ENCODE measurements around the gene LIN37. TPM values are rescaled to one million over a fixed set of nuclear protein-coding genes. Genes with fewer than 3 reads are reported as not detected.

The LIN37 gene
- total and polyA plus RNA-seq, 2 experiments from 2014 or later = 4.3 to 6.8 TPM

DNA sequence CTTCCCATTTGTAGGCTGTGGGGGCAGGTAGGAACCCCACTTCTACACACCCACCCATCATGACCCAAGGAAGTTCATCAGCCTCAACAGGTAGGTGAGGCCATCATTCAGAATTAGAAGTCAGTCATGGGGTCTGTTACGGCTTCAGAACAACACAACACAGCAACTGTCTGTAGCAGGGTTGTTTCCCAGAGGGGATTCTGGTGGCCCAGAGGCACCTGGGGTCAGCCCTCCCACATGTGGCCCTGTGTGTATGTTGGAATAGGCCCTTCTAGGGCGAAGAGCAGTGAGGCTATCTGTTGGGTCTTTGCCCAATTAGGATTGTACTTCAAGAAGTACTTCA is 9.5 kb upstream of the LIN37 start:
- no peak overlapping the region for H2AFZ ChIP-seq
- ATAC-seq (no peak), DNase-seq (ENCODE audit: low spot score) (no peak)
- H3K9me2 ChIP-seq (ENCODE audit: insufficient read depth) = no peaks in the 10 kb centered on the region
- TF ChIP-seq, protein P1, sequence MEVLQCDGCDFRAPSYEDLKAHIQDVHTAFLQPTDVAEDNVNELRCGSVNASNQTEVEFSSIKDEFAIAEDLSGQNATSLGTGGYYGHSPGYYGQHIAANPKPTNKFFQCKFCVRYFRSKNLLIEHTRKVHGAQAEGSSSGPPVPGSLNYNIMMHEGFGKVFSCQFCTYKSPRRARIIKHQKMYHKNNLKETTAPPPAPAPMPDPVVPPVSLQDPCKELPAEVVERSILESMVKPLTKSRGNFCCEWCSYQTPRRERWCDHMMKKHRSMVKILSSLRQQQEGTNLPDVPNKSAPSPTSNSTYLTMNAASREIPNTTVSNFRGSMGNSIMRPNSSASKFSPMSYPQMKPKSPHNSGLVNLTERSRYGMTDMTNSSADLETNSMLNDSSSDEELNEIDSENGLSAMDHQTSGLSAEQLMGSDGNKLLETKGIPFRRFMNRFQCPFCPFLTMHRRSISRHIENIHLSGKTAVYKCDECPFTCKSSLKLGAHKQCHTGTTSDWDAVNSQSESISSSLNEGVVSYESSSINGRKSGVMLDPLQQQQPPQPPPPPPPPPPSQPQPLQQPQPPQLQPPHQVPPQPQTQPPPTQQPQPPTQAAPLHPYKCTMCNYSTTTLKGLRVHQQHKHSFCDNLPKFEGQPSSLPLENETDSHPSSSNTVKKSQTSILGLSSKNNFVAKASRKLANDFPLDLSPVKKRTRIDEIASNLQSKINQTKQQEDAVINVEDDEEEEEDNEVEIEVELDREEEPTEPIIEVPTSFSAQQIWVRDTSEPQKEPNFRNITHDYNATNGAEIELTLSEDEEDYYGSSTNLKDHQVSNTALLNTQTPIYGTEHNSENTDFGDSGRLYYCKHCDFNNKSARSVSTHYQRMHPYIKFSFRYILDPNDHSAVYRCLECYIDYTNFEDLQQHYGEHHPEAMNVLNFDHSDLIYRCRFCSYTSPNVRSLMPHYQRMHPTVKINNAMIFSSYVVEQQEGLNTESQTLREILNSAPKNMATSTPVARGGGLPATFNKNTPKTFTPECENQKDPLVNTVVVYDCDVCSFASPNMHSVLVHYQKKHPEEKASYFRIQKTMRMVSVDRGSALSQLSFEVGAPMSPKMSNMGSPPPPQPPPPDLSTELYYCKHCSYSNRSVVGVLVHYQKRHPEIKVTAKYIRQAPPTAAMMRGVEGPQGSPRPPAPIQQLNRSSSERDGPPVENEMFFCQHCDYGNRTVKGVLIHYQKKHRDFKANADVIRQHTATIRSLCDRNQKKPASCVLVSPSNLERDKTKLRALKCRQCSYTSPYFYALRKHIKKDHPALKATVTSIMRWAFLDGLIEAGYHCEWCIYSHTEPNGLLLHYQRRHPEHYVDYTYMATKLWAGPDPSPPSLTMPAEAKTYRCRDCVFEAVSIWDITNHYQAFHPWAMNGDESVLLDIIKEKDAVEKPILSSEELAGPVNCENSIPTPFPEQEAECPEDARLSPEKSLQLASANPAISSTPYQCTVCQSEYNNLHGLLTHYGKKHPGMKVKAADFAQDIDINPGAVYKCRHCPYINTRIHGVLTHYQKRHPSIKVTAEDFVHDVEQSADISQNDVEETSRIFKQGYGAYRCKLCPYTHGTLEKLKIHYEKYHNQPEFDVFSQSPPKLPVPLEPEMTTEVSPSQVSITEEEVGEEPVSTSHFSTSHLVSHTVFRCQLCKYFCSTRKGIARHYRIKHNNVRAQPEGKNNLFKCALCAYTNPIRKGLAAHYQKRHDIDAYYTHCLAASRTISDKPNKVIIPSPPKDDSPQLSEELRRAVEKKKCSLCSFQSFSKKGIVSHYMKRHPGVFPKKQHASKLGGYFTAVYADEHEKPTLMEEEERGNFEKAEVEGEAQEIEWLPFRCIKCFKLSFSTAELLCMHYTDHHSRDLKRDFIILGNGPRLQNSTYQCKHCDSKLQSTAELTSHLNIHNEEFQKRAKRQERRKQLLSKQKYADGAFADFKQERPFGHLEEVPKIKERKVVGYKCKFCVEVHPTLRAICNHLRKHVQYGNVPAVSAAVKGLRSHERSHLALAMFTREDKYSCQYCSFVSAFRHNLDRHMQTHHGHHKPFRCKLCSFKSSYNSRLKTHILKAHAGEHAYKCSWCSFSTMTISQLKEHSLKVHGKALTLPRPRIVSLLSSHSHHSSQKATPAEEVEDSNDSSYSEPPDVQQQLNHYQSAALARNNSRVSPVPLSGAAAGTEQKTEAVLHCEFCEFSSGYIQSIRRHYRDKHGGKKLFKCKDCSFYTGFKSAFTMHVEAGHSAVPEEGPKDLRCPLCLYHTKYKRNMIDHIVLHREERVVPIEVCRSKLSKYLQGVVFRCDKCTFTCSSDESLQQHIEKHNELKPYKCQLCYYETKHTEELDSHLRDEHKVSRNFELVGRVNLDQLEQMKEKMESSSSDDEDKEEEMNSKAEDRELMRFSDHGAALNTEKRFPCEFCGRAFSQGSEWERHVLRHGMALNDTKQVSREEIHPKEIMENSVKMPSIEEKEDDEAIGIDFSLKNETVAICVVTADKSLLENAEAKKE (CRISPR knock-in tag; IDR thresholded peaks at IDR 0.05) = no peak
- TF ChIP-seq, protein P2, sequence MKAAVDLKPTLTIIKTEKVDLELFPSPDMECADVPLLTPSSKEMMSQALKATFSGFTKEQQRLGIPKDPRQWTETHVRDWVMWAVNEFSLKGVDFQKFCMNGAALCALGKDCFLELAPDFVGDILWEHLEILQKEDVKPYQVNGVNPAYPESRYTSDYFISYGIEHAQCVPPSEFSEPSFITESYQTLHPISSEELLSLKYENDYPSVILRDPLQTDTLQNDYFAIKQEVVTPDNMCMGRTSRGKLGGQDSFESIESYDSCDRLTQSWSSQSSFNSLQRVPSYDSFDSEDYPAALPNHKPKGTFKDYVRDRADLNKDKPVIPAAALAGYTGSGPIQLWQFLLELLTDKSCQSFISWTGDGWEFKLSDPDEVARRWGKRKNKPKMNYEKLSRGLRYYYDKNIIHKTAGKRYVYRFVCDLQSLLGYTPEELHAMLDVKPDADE (IDR thresholded peaks at IDR 0.05) = no peak
- TF ChIP-seq POLR2AphosphoS5 (IDR thresholded peaks at IDR 0.05; ENCODE audit: low read depth) (no peak), JUNB (IDR thresholded peaks at IDR 0.05; ENCODE audit: unreplicated experiment) (no peak), ZNF331 (CRISPR knock-in tag; IDR thresholded peaks at IDR 0.05; ENCODE audit: low read depth) (no peak), CREB1 (CRISPR knock-in tag; IDR thresholded peaks at IDR 0.05; ENCODE audit: low read depth) (no peak), NANOG (IDR thresholded peaks at IDR 0.05; ENCODE audit: borderline replicate concordance) (no peak), EZH2phosphoT487 (IDR thresholded peaks at IDR 0.05; ENCODE audit: unreplicated experiment) (no peak), EZH2 (IDR thresholded peaks at IDR 0.05; ENCODE audit: low read depth, unreplicated experiment) (no peak), STAT1 (IDR thresholded peaks at IDR 0.05; ENCODE audit: unreplicated experiment) (no peak), ZNF114 (CRISPR knock-in tag; IDR thresholded peaks at IDR 0.05) (no peak)
- TF ChIP-seq, protein P3, sequence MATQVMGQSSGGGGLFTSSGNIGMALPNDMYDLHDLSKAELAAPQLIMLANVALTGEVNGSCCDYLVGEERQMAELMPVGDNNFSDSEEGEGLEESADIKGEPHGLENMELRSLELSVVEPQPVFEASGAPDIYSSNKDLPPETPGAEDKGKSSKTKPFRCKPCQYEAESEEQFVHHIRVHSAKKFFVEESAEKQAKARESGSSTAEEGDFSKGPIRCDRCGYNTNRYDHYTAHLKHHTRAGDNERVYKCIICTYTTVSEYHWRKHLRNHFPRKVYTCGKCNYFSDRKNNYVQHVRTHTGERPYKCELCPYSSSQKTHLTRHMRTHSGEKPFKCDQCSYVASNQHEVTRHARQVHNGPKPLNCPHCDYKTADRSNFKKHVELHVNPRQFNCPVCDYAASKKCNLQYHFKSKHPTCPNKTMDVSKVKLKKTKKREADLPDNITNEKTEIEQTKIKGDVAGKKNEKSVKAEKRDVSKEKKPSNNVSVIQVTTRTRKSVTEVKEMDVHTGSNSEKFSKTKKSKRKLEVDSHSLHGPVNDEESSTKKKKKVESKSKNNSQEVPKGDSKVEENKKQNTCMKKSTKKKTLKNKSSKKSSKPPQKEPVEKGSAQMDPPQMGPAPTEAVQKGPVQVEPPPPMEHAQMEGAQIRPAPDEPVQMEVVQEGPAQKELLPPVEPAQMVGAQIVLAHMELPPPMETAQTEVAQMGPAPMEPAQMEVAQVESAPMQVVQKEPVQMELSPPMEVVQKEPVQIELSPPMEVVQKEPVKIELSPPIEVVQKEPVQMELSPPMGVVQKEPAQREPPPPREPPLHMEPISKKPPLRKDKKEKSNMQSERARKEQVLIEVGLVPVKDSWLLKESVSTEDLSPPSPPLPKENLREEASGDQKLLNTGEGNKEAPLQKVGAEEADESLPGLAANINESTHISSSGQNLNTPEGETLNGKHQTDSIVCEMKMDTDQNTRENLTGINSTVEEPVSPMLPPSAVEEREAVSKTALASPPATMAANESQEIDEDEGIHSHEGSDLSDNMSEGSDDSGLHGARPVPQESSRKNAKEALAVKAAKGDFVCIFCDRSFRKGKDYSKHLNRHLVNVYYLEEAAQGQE (IDR thresholded peaks at IDR 0.05; ENCODE audit: unreplicated experiment) = no peak
- TF ChIP-seq, protein P4, sequence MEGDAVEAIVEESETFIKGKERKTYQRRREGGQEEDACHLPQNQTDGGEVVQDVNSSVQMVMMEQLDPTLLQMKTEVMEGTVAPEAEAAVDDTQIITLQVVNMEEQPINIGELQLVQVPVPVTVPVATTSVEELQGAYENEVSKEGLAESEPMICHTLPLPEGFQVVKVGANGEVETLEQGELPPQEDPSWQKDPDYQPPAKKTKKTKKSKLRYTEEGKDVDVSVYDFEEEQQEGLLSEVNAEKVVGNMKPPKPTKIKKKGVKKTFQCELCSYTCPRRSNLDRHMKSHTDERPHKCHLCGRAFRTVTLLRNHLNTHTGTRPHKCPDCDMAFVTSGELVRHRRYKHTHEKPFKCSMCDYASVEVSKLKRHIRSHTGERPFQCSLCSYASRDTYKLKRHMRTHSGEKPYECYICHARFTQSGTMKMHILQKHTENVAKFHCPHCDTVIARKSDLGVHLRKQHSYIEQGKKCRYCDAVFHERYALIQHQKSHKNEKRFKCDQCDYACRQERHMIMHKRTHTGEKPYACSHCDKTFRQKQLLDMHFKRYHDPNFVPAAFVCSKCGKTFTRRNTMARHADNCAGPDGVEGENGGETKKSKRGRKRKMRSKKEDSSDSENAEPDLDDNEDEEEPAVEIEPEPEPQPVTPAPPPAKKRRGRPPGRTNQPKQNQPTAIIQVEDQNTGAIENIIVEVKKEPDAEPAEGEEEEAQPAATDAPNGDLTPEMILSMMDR (conservative IDR thresholded peaks at IDR 0.05; ENCODE audit: low read depth in 2 of 2) = no peak
- Mint-ChIP-seq H3K27me3 (ENCODE audit: insufficient read depth, low read depth, poor library complexity) (peaks cover 6% of the 10 kb centered on the region), H3K4me3 (no peak overlapping the region; the same call in 2 of the 3 replicates), H3K9me3 (no peaks in the 10 kb centered on the region; the same call in 2 of the 3 replicates), H3K27ac (no peak overlapping the region), H3K36me3 (ENCODE audit: low read depth) (peaks cover 51% of the 10 kb centered on the region), H3K4me1 (peaks cover 5% of the 10 kb centered on the region)
- no peaks in the 10 kb centered on the region for H3K27me3 ChIP-seq (ENCODE audit: insufficient read depth)
- no peaks in the 10 kb centered on the region for H3K79me2 ChIP-seq (replicated peaks; ENCODE audit: insufficient read depth)
- H3K36me3 ChIP-seq (ENCODE audit: insufficient read depth) = peaks cover 4% of the 10 kb centered on the region; the same call in 1 of the 2 replicates
- H4K20me1 ChIP-seq (replicated peaks; ENCODE audit: insufficient read depth) = no peaks in the 10 kb centered on the region; the same call in 1 of the 2 replicates
- H3K27ac ChIP-seq (ENCODE audit: low read depth) = no peak overlapping the region
- H3K4me3 ChIP-seq = no peak overlapping the region
- peaks cover 4% of the 10 kb centered on the region; the same call in 1 of the 2 replicates for H3K4me1 ChIP-seq (ENCODE audit: insufficient read depth)
- no peak overlapping the region for H3K4me2 ChIP-seq
- peaks cover 10% of the 10 kb centered on the region for H3F3A ChIP-seq (replicated peaks; ENCODE audit: low read depth)

All from GM23338 (cell line).